Measurements from ENCODE around the gene ARF3.

ARF3 gene

GRCh38 chr12:48973941-48974673 lies 16.8 kb upstream of the ARF3 start:
- Mint-ChIP-seq H3K36me3 (ENCODE audit: low read depth) (peaks cover 4% of the 10 kb centered on the region), H3K9me3 (no peaks in the 10 kb centered on the region), H3K27ac (no peak overlapping the region), H3K27me3 (ENCODE audit: low read depth) (peaks cover 94% of the 10 kb centered on the region), H3K4me1 (ENCODE audit: low read depth) (peaks cover 36% of the 10 kb centered on the region), H3K4me3 (no peak overlapping the region)

- H3K27me3 Mint-ChIP-seq (ENCODE audit: low read depth): peaks cover 94% of the 10 kb centered on the region
Observed at GRCh38 chr12:48973531-48973930, 16.2 kb upstream of the ARF3 start.

GRCh38 chr12:48972952-48973483 lies 15.7 kb upstream of the ARF3 start:
- Mint-ChIP-seq H3K9me3 (no peaks in the 10 kb centered on the region), H3K27ac (no peak overlapping the region), H3K4me1 (ENCODE audit: low read depth) (peaks cover 32% of the 10 kb centered on the region), H3K27me3 (ENCODE audit: low read depth) (peaks cover 97% of the 10 kb centered on the region), H3K4me3 (no peak overlapping the region), H3K36me3 (ENCODE audit: low read depth) (peaks cover 4% of the 10 kb centered on the region)

More at GRCh38 chr12:48973531-48973930, 16.2 kb upstream of the ARF3 start:
- H3K9me3 Mint-ChIP-seq: no peaks in the 10 kb centered on the region
- peaks cover 4% of the 10 kb centered on the region for H3K36me3 Mint-ChIP-seq (ENCODE audit: low read depth)
- H3K4me1 Mint-ChIP-seq (ENCODE audit: low read depth): peaks cover 32% of the 10 kb centered on the region
- H3K27ac Mint-ChIP-seq: no peak overlapping the region
- H3K4me3 Mint-ChIP-seq: no peak overlapping the region

GRCh38 chr12:48972213-48972951 lies 15.1 kb upstream of the ARF3 start:
- H3K4me3 Mint-ChIP-seq: no peak overlapping the region
- H3K4me1 Mint-ChIP-seq (ENCODE audit: low read depth): peaks cover 26% of the 10 kb centered on the region
- peaks cover 96% of the 10 kb centered on the region for H3K27me3 Mint-ChIP-seq (ENCODE audit: low read depth)
- no peaks in the 10 kb centered on the region for H3K9me3 Mint-ChIP-seq
- peaks cover 4% of the 10 kb centered on the region for H3K36me3 Mint-ChIP-seq (ENCODE audit: low read depth)
- H3K27ac Mint-ChIP-seq: no peak overlapping the region

- H3K27ac Mint-ChIP-seq: peak overlapping the region; percentile 57
- peaks cover 23% of the 10 kb centered on the region for H3K4me1 Mint-ChIP-seq (ENCODE audit: low read depth)
- H3K4me3 Mint-ChIP-seq: peak overlapping the region; percentile 55
Observed at GRCh38 chr12:48970702-48971334, 13.5 kb upstream of the ARF3 start.

GRCh38 chr12:48969833-48970701 lies 12.8 kb upstream of the ARF3 start:
- Mint-ChIP-seq H3K9me3 (no peaks in the 10 kb centered on the region), H3K36me3 (ENCODE audit: low read depth) (peaks cover 4% of the 10 kb centered on the region), H3K4me1 (ENCODE audit: low read depth) (peaks cover 23% of the 10 kb centered on the region), H3K27ac (no peak overlapping the region), H3K27me3 (ENCODE audit: low read depth) (peaks cover 86% of the 10 kb centered on the region), H3K4me3 (peak overlapping the region; percentile 36)

More at GRCh38 chr12:48970702-48971334, 13.5 kb upstream of the ARF3 start:
- peaks cover 4% of the 10 kb centered on the region for H3K36me3 Mint-ChIP-seq (ENCODE audit: low read depth)
- H3K9me3 Mint-ChIP-seq: no peaks in the 10 kb centered on the region
- H3K27me3 Mint-ChIP-seq (ENCODE audit: low read depth): peaks cover 88% of the 10 kb centered on the region

GRCh38 chr12:48969160-48969771 lies 12.0 kb upstream of the ARF3 start:
- no peak overlapping the region for H3K4me3 Mint-ChIP-seq
- H3K4me1 Mint-ChIP-seq (ENCODE audit: low read depth): peaks cover 23% of the 10 kb centered on the region
- H3K27me3 Mint-ChIP-seq (ENCODE audit: low read depth): peaks cover 82% of the 10 kb centered on the region
- no peak overlapping the region for H3K27ac Mint-ChIP-seq
- H3K36me3 Mint-ChIP-seq (ENCODE audit: low read depth): peaks cover 4% of the 10 kb centered on the region
- H3K9me3 Mint-ChIP-seq: no peaks in the 10 kb centered on the region

- peaks cover 23% of the 10 kb centered on the region for H3K4me1 Mint-ChIP-seq (ENCODE audit: low read depth)
- H3K9me3 Mint-ChIP-seq: no peaks in the 10 kb centered on the region
- H3K36me3 Mint-ChIP-seq (ENCODE audit: low read depth): peaks cover 4% of the 10 kb centered on the region
- peaks cover 74% of the 10 kb centered on the region for H3K27me3 Mint-ChIP-seq (ENCODE audit: low read depth)
- H3K27ac Mint-ChIP-seq: no peak overlapping the region
- no peak overlapping the region for H3K4me3 Mint-ChIP-seq
Observed at GRCh38 chr12:48968467-48968866, 11.2 kb upstream of the ARF3 start.

GRCh38 chr12:48967991-48968390 lies 10.7 kb upstream of the ARF3 start:
- H3K4me1 Mint-ChIP-seq (ENCODE audit: low read depth): peaks cover 23% of the 10 kb centered on the region
- H3K9me3 Mint-ChIP-seq: no peaks in the 10 kb centered on the region
- peaks cover 4% of the 10 kb centered on the region for H3K36me3 Mint-ChIP-seq (ENCODE audit: low read depth)
- no peak overlapping the region for H3K27ac Mint-ChIP-seq
- peaks cover 71% of the 10 kb centered on the region for H3K27me3 Mint-ChIP-seq (ENCODE audit: low read depth)
- H3K4me3 Mint-ChIP-seq: no peak overlapping the region

GRCh38 chr12:48966177-48966895 lies 9.0 kb upstream of the ARF3 start:
- peaks cover 59% of the 10 kb centered on the region for H3K27me3 Mint-ChIP-seq (ENCODE audit: low read depth)

GRCh38 chr12:48965298-48965838 lies 8.1 kb upstream of the ARF3 start:
- Mint-ChIP-seq H3K27ac (no peak overlapping the region), H3K36me3 (ENCODE audit: low read depth) (no peaks in the 10 kb centered on the region), H3K4me3 (no peak overlapping the region), H3K4me1 (ENCODE audit: low read depth) (peaks cover 5% of the 10 kb centered on the region), H3K9me3 (no peaks in the 10 kb centered on the region), H3K27me3 (ENCODE audit: low read depth) (peaks cover 59% of the 10 kb centered on the region)

More at GRCh38 chr12:48966177-48966895, 9.0 kb upstream of the ARF3 start:
- Mint-ChIP-seq H3K27ac (no peak overlapping the region), H3K9me3 (no peaks in the 10 kb centered on the region), H3K4me1 (ENCODE audit: low read depth) (peaks cover 15% of the 10 kb centered on the region), H3K36me3 (ENCODE audit: low read depth) (peaks cover 3% of the 10 kb centered on the region), H3K4me3 (no peak overlapping the region)

GRCh38 chr12:48961801-48962200 lies 4.5 kb upstream of the ARF3 start:
- Mint-ChIP-seq H3K36me3 (ENCODE audit: low read depth) (no peaks in the 10 kb centered on the region), H3K9me3 (no peaks in the 10 kb centered on the region), H3K4me1 (ENCODE audit: low read depth) (peaks cover 7% of the 10 kb centered on the region), H3K4me3 (no peak overlapping the region), H3K27me3 (ENCODE audit: low read depth) (peaks cover 46% of the 10 kb centered on the region), H3K27ac (no peak overlapping the region)

- Mint-ChIP-seq H3K27me3 (ENCODE audit: low read depth) (peaks cover 43% of the 10 kb centered on the region), H3K9me3 (no peaks in the 10 kb centered on the region), H3K4me1 (ENCODE audit: low read depth) (peaks cover 11% of the 10 kb centered on the region), H3K4me3 (no peak overlapping the region), H3K27ac (no peak overlapping the region), H3K36me3 (ENCODE audit: low read depth) (no peaks in the 10 kb centered on the region)
Observed at GRCh38 chr12:48961331-48961730, 4.0 kb upstream of the ARF3 start.

Measured in T-helper 1 cell treated with Interleukin-12 subunit alpha and Interleukin-12 subunit beta and Interleukin-4 antibody, amounts not matched to agents 30 μg/mL and 1 μg/mL, for 36 hours (primary cell).